Left renal cortex interstitium (tissue), 4 donors: Measurements from ENCODE around the gene COL13A1. TPM values are rescaled to one million over a fixed set of nuclear protein-coding genes. Genes with fewer than 3 reads are reported as not detected.

Source experiments
- DNase-seq, 4 donors: peaks; one replicate each; pipeline ENCODE4 v3.0.0-alpha.2; 2013; ENCODE audit warnings: low read depth in 4 of 4, low spot score in 2 of 4, missing footprints in 1 of 4
- polyA plus RNA-seq, 4 donors: library from polyadenylated mRNA; unstranded; fragments of 120-200 nt; gene quantifications; one replicate each; pipeline ENCODE4 v1.2.1, GENCODE V29; 2013; ENCODE audit not compliant: insufficient read length in 4 of 4

Gene COL13A1
- polyA plus RNA-seq, 4 donors, result 18.1 to 34.7 (median 25.6) TPM

DNA sequence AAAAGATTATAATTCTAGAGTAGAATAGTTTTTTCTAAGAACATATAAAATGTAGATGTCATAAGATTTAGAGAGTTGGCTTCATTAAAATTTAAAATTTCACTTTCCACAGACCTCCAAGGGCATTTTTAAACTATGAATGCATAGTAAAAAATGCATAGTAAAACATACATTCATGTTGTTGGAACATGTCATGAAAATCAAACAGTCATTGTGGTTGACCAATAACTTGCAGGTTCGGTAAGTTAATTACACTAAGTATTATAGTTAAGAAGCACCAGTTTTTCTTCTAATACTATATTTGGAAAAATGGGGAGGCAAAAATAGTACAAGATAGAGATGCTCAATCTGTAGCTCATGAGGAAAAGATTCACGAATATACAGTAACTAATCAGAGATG is 189.4 kb downstream of the COL13A1 start:
- DNase-seq, result no peak

DNA sequence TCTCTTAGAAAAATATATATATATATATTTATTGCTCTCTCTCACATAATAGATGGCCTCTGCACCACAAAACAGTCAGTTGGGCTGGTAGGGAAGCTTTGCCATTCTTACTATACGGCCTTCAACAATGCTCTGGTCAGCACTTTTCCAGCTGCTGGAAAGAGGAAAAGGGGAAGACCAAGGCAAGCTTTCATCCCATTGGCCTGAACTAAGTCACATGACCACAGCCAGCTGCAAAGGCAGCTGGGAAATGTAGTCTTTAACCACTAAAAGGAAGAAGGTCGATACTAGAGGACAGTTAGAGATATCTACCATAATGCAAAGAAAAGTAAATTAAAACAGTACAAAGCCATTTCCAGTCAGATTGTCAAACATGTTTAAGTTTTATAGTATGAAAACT is 192.6 kb downstream of the COL13A1 start:
- DNase-seq, result no peak

DNA sequence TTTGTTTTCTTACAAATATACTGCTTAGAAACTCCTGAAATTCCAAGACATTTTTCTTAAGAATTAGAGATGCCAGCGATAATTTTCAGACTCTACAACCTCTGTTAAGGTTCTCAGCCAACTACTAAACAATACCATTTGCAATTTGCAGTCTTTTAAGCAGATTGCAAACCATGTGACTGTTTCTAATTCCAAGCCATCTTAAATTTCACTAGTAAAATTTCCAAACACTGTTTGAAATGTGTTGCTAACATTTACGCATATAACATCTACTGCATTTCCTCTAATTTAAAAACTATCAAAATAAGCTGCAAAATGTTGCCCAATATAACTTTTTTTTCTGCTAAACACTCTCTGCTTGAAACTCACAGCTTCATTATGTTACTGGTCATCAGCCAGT is 194.9 kb downstream of the COL13A1 start:
- DNase-seq, result no peak

DNA sequence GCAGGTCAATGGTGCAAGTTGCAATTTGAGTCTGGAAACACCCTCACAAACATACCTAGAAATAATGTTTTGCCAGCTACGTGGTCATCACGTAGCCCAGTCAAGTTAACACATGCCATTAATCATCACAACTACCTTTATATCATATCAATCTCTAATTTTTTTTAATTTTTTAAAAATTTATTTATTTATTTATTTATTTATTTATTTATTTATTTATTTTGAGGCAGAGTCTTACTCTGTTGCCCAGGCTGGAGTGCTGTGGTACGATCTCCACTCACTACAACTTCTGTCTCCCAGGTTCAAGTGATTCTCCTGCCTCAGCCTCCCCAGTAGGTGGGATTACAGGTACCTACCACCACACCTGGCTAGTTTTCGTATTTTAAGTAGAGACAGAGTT is 198.6 kb downstream of the COL13A1 start:
- no peak for DNase-seq

DNA sequence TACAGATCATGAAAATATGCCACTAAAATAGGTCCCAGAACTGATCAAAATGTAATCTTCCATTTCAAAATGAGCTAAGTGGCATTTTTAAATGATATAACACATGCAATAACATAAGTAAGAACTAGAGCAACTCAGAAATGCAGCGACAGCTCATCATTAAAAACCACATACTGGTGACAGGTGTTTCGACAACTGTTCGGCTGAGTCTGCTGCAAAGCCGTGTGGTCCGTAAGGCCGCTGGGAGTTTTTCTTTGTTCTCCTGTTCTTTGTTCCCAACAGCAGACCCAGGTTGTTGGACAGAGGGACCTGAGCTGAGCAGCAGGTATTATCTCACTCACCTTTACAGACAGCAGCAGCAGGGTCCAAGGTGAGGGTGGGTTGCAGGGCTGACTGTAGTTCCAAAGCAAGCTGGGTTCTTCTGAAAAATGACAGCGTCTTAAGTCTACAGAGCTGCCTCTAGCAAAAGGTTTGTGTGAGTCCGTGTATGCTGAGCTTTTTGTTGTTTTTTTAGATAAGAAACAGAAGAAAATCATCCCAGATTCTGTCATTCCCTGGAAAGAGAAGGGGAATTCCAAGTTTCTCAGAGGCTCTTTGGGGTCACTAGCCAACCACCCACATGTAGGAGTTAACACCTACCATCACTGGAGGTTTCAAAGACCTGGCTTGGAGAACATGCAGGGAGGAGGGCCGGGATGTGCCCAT is 205.6 kb downstream of the COL13A1 start:
- DNase-seq, result no peak

Other genes starting within 250 kb of the COL13A1 start
- not detected for gene NEUROG3, start 228.5 kb upstream of the COL13A1 start, polyA plus RNA-seq
- gene FAM241B, start 171.7 kb upstream of the COL13A1 start, polyA plus RNA-seq, result 10 to 100 TPM in 3 of 4 donors, 1 to 10 TPM in 1; 9.1 to 11.3 (median 10.4) TPM